Activated naive CD4-positive, alpha-beta T cell treated with anti-CD3 and anti-CD28 coated beads, Interleukin-2, amount 50 U/mL, for 24 hours (primary cell): ENCODE measurements around the gene CNKSR3.

Source experiments
- H3K27ac Mint-ChIP-seq: one replicate; pipeline ENCODE4 v1.8.0; 2021; ENCODE audit warnings: mild to moderate bottlenecking, mixed read lengths
- H3K27me3 Mint-ChIP-seq: one replicate; pipeline ENCODE4 v1.8.0; 2021; ENCODE audit warnings: mixed read lengths
- H3K36me3 Mint-ChIP-seq: one replicate; pipeline ENCODE4 v1.8.0; 2021; ENCODE audit warnings: mixed read lengths
- H3K4me1 Mint-ChIP-seq: one replicate; pipeline ENCODE4 v1.8.0; 2021; ENCODE audit warnings: mixed read lengths
- H3K4me3 Mint-ChIP-seq: one replicate; pipeline ENCODE4 v1.8.0; 2021; ENCODE audit warnings: mild to moderate bottlenecking, mixed read lengths
- H3K9me3 Mint-ChIP-seq: one replicate; pipeline ENCODE4 v1.8.0; 2021; ENCODE audit warnings: mixed read lengths

CNKSR3 gene

DNA sequence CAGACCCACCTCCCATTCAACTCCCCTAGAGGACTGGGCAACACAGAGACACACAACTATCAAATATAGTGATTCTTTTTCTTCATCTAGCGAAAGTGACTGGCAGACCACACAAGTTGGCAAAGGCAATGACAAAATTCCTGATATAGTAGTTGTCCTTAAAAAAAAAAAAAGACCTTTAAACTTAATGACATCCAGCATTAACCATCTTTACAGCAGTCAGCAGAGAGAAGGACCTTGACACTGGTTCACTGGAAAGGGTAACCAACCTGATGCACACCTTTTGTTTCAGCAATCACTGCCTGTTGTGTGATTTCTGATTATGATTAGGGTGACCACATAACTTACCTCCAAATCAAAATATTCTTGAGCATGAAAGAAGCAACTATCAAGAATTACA, 1.7 kb upstream of the CNKSR3 start:
- Mint-ChIP-seq H3K36me3 (no peaks in the 10 kb centered on the region), H3K27me3 (peaks cover 30% of the 10 kb centered on the region), H3K4me3 (no peak overlapping the region), H3K4me1 (peaks cover 12% of the 10 kb centered on the region), H3K9me3 (no peaks in the 10 kb centered on the region), H3K27ac (no peak overlapping the region)

DNA sequence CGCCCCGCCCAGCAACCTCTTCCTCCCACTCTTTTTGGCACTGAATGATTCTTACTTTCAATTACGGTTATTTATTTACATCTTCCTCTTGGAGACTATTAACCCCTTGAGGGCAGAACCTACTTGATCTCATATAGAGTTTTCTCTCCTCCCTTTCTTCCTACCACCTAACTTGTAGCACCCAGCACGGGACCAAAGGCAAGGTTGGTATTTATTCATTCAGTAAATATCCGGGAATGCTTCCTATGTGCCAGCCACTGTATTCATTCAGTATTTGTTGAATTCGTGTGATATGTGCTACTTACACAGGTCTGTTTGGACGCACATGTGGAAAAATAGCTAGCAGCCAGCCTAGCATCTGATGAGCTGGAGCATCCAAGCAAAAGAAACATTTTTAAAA, 1.3 kb upstream of the CNKSR3 start:
- Mint-ChIP-seq H3K9me3 (no peaks in the 10 kb centered on the region), H3K27me3 (peaks cover 34% of the 10 kb centered on the region), H3K27ac (no peak overlapping the region), H3K4me1 (peaks cover 12% of the 10 kb centered on the region), H3K4me3 (peak overlapping the region; percentile 46), H3K36me3 (no peaks in the 10 kb centered on the region)

- H3K4me3 Mint-ChIP-seq: peak overlapping the region; percentile 65
- no peaks in the 10 kb centered on the region for H3K9me3 Mint-ChIP-seq
- no peak overlapping the region for H3K27ac Mint-ChIP-seq
- H3K36me3 Mint-ChIP-seq: no peaks in the 10 kb centered on the region
- peaks cover 37% of the 10 kb centered on the region for H3K27me3 Mint-ChIP-seq
- H3K4me1 Mint-ChIP-seq: peaks cover 12% of the 10 kb centered on the region
These were observed 903 bp downstream of the CNKSR3 start for GRCh38 chr6:154509421-154510143.

GRCh38 chr6:154508573-154509375, 1.7 kb downstream of the CNKSR3 start:
- Mint-ChIP-seq H3K4me1 (peaks cover 12% of the 10 kb centered on the region), H3K27me3 (peaks cover 37% of the 10 kb centered on the region), H3K4me3 (peak overlapping the region; percentile 74), H3K9me3 (no peaks in the 10 kb centered on the region), H3K27ac (no peak overlapping the region), H3K36me3 (no peaks in the 10 kb centered on the region)

DNA sequence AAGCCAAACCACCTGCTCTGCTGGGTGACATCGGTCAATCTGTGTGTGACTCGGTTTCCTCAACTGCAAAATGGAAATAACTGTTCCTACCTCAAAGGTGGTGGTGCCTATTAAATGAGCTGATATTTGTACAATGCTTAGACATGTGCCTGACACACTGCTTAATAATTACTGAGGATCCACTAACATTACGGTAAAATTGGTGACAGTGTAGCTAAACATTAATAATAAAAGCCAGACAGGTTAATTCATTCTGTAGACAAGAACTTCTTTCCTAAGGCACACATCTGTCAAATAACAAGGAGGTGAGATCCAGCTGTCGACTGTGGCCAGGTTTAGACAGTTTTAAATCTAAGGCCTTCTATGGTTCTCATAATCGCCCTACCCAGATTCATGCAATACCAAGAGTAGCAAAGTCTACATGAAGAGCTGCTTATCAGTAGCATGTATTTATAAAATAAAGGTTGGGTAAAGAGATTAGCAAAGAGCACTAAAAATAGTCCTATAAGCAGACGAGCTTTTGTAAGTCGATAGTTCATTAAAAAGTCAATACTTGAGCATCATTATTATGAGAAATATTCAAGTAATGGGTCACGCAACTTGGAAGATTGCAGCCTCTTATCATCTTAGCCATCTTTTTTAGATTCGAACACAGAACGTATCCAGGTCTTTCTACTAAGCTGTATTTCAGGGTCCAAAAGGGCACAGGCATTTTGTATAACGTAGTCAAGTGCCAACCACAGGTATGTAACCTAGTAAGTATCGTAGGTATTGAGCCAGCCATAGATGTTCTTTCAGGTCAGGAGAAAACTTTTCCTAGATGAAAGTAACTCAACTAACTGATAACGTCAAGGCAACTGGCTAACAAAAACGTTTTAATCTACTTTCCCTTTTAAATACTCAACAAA, 3.2 kb downstream of the CNKSR3 start:
- Mint-ChIP-seq H3K9me3 (no peaks in the 10 kb centered on the region), H3K27ac (no peak overlapping the region), H3K4me3 (no peak overlapping the region), H3K4me1 (peaks cover 12% of the 10 kb centered on the region), H3K36me3 (no peaks in the 10 kb centered on the region), H3K27me3 (peaks cover 33% of the 10 kb centered on the region)

- H3K27ac Mint-ChIP-seq: no peak overlapping the region
- no peaks in the 10 kb centered on the region for H3K36me3 Mint-ChIP-seq
- H3K4me3 Mint-ChIP-seq: no peak overlapping the region
- H3K9me3 Mint-ChIP-seq: no peaks in the 10 kb centered on the region
- peaks cover 27% of the 10 kb centered on the region for H3K27me3 Mint-ChIP-seq
- H3K4me1 Mint-ChIP-seq: peaks cover 7% of the 10 kb centered on the region
These were observed 3.9 kb downstream of the CNKSR3 start for GRCh38 chr6:154506582-154506981.

DNA sequence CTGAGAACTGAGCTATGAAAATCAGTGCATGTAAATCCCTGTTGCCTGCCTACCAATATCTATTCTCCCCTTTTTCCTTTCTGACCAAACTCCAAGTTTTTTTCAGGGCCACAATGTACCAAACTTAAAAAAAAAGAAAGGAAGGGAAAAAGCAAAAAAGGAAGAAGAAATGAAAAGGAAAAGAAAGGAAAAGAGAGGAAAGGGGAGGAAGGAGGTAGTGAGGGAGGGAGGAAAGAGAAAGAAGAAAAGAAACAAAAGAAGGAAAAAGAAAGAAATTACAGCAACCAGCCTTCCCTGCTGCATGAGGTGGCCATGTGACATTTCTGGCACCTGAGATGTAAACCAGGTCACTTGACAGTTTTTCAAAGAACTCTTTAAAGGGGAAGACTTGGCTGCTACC, 4.4 kb downstream of the CNKSR3 start:
- Mint-ChIP-seq H3K9me3 (no peaks in the 10 kb centered on the region), H3K27me3 (peaks cover 27% of the 10 kb centered on the region), H3K4me3 (no peak overlapping the region), H3K36me3 (no peaks in the 10 kb centered on the region), H3K27ac (no peak overlapping the region), H3K4me1 (peaks cover 7% of the 10 kb centered on the region)

GRCh38 chr6:154504865-154505449, 5.5 kb downstream of the CNKSR3 start:
- peaks cover 25% of the 10 kb centered on the region for H3K27me3 Mint-ChIP-seq
- H3K4me1 Mint-ChIP-seq: peaks cover 3% of the 10 kb centered on the region
- H3K36me3 Mint-ChIP-seq: no peaks in the 10 kb centered on the region
- no peak overlapping the region for H3K27ac Mint-ChIP-seq
- no peaks in the 10 kb centered on the region for H3K9me3 Mint-ChIP-seq
- H3K4me3 Mint-ChIP-seq: no peak overlapping the region

GRCh38 chr6:154504102-154504501, 6.4 kb downstream of the CNKSR3 start:
- peaks cover 24% of the 10 kb centered on the region for H3K27me3 Mint-ChIP-seq
- no peak overlapping the region for H3K4me3 Mint-ChIP-seq
- peaks cover 3% of the 10 kb centered on the region for H3K4me1 Mint-ChIP-seq
- no peaks in the 10 kb centered on the region for H3K9me3 Mint-ChIP-seq
- H3K27ac Mint-ChIP-seq: peak overlapping the region; percentile 6
- no peaks in the 10 kb centered on the region for H3K36me3 Mint-ChIP-seq

DNA sequence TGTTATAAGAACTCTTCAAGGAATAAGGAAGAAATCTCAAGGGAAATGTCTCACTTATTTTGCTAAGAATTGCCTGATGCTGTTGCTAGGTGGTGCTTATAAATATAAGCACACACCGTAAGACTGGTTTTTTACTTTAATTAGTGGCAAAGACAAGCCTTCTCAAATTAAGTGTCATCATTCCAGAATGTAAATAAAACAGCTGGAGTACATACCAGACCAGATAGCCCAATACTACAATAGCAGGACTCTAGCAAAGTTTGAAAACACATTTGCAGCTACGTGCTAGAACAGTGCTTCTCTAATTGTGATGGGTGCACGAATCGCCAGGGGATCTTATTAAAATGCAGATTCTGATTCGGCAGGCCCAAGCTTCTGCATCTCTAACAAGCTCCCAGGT, 6.8 kb downstream of the CNKSR3 start:
- H3K4me1 Mint-ChIP-seq: peaks cover under 1% of the 10 kb centered on the region
- no peak overlapping the region for H3K4me3 Mint-ChIP-seq
- peaks cover 21% of the 10 kb centered on the region for H3K27me3 Mint-ChIP-seq
- H3K9me3 Mint-ChIP-seq: no peaks in the 10 kb centered on the region
- H3K27ac Mint-ChIP-seq: no peak overlapping the region
- no peaks in the 10 kb centered on the region for H3K36me3 Mint-ChIP-seq

- Mint-ChIP-seq H3K9me3 (no peaks in the 10 kb centered on the region), H3K27me3 (peaks cover 13% of the 10 kb centered on the region), H3K4me3 (no peak overlapping the region), H3K36me3 (no peaks in the 10 kb centered on the region), H3K4me1 (no peaks in the 10 kb centered on the region), H3K27ac (no peak overlapping the region)
These were observed 7.9 kb downstream of the CNKSR3 start for GRCh38 chr6:154502553-154502952.

GRCh38 chr6:154501578-154501868, 9.0 kb downstream of the CNKSR3 start:
- no peaks in the 10 kb centered on the region for H3K4me1 Mint-ChIP-seq
- no peak overlapping the region for H3K27ac Mint-ChIP-seq
- H3K27me3 Mint-ChIP-seq: peaks cover 7% of the 10 kb centered on the region
- no peaks in the 10 kb centered on the region for H3K36me3 Mint-ChIP-seq
- no peaks in the 10 kb centered on the region for H3K9me3 Mint-ChIP-seq
- H3K4me3 Mint-ChIP-seq: no peak overlapping the region

DNA sequence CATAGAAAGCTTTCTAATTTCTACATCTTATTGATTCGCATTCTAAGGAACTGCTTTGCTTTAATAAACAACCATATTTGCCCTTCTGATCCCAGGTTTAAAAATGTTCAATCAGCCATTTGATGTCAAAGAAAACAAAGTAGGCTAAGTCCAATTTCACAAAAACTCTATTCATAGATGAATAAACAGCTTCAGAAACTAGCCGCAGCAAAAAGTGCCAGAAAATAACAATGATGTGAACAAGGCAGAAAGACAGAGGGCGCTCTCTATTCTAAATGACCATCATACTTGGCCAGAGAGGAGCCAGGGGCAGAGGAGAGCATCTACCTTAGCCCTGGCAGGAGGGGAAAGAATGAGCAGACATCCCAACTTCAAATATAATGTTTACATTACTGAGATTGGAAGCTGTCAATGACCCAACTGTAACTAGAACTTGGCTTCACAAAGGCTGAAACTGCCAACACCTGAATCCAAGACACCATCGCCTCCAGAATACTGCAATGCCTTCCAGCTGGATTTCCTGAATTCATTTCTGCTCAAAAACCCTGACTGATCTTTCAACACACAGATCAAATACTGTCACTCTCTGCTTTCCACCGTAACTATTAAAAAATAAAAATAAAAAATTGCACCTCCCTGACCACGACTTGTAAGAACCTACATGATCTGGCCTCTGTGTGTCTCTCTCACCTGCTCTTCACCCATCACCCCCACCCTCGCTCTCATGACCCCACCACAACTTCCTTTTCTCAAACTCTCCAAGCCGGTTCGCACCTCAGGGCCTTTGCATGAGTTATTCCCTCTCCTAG, 9.5 kb downstream of the CNKSR3 start:
- Mint-ChIP-seq H3K9me3 (no peaks in the 10 kb centered on the region), H3K36me3 (no peaks in the 10 kb centered on the region), H3K4me3 (no peak overlapping the region), H3K27ac (no peak overlapping the region), H3K4me1 (no peaks in the 10 kb centered on the region), H3K27me3 (peaks cover 5% of the 10 kb centered on the region)

DNA sequence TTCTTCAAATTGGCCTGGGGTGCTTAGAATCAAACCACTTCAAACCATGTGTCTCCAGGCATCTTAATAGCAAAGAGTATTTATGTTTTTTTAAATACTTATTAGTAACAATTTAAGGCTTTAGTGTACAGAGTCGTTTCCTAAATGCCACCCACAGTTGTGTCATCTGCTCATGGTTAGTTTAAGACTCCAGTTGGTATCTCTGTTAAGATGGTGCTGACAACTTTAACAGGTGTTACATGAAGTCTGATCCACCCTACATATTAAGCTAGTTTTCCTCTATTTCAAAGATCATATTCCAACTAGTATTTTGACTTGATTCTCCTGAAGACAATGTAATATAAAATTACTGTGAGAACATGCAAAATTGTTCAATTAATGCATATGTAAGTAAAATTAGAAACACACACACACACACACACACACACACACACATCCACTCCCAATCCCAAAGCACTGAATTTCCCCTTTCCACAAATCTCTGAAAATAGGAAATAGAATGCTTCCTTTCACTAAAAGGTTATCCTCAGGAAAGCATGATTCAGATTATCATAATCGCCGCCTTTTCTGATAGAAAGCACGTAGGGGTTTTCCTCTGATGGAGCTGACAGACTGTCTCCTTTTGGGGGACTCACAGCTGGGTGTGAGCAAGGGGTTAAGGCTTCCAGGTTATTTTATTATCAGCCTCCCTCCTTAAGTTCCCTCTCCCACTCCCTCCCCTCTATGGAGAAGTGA, 10.5 kb downstream of the CNKSR3 start:
- Mint-ChIP-seq H3K27ac (no peak overlapping the region), H3K4me1 (no peaks in the 10 kb centered on the region), H3K9me3 (no peaks in the 10 kb centered on the region), H3K27me3 (peaks cover 3% of the 10 kb centered on the region), H3K36me3 (no peaks in the 10 kb centered on the region), H3K4me3 (no peak overlapping the region)
